ENCODE measurements around the gene RNF17. TPM values are rescaled to one million over a fixed set of nuclear protein-coding genes. Genes with fewer than 3 reads are reported as not detected.

The RNF17 gene
- not detected in 2 replicates for total RNA-seq
- 0.14 and 0.30 TPM in 2 replicates for polyA plus RNA-seq
- 0.12 and 0.14 TPM in 2 replicates for polyA plus RNA-seq (2011; cell fraction: cytosol; rRNA removed)
- 1.1 and 1.9 TPM in 2 replicates for polyA plus RNA-seq (2011; cell fraction: nucleus; rRNA removed)
- polyA plus RNA-seq (2012): not detected in 2 replicates
- 0.53 and 1.0 TPM in 2 replicates for polyA minus RNA-seq
- not detected for polyA minus RNA-seq (2011; cell fraction: cytosol; rRNA and poly(A)+ RNA removed)
- polyA minus RNA-seq (2011; cell fraction: nucleus; rRNA and poly(A)+ RNA removed): 0.87 and 1.6 TPM in 2 replicates
- Bru-seq, nascent RNA: percentile 16 among the genes with signal in this experiment
- BruChase-seq, experiment 1, labeled RNA remaining after a 6-hour chase: percentile 5 among the genes with signal in this experiment
- BruChase-seq, experiment 2, labeled RNA remaining after a 2-hour chase: percentile 8 among the genes with signal in this experiment
- long read RNA-seq: 0 reads

DNA sequence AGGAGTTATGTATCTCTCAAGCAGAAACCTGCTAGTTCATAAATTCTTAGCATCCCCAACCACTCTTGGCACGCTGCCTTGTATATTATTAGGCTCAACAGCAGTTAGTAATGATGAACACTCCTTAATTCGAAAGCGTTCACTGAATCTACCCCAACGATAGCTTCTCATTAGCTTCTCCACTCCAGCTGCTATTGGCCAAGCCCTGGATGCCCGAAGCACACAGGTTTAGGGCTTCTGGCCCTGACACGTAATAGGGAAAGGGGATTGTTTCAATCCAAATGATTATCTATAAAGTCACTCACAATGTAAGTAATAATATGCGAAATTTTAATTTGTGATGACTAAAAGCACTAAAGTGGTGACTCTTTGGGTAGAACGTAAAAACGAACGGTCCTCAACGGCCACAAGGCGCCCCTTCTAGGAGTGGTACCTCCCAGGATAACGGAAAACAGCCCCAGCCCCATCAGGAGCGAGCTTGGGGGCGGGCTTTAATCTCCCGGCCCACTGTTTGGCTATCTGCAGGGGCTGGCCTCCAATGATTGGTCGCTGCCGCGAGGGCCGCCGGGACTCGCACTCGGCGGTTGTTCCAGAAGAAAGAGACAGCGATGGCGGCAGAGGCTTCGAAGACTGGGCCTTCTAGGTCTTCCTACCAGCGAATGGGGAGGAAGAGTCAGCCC is at the start of gene RNF17:
RNF17 (plus strand) TSS at position 574 of the 680 bp plus-strand sequence; CDS start at position 609, 35 bp downstream.
- no peak within 1 kb of the TSS for H3K27ac ChIP-seq (ENCODE audit: insufficient read depth, low read depth, low read length)
- no peaks in the 10 kb centered on the region for H4K20me1 ChIP-seq (replicated peaks; ENCODE audit: control insufficient read depth, extremely low read depth, insufficient read depth, low read length)
- dilution Hi-C loops (cut with MboI; ENCODE audit: extremely low pct_ligation_motif_present, low sequenced_read_pairs) (no loop called here), intact Hi-C loops (cut with micrococcal nuclease) (no loop called here)
- no peak within 1 kb of the TSS for H2AFZ ChIP-seq (ENCODE audit: low read depth, low read length)
- no peak within 1 kb of the TSS for H3K4me3 ChIP-seq (replicated peaks in 1 of 3; ENCODE audit: insufficient read depth in 1 of 3, low read depth in 1 of 3, low read length in 3 of 3)
- no TSS peak for BruUV-seq (replicated peaks)
- CTCF ChIA-PET: no interaction called here
- H3K4me2 ChIP-seq (ENCODE audit: insufficient read depth, low read length): no peak within 1 kb of the TSS
- no peaks in the 10 kb centered on the region for H3K4me1 ChIP-seq (ENCODE audit: control insufficient read depth, extremely low read depth, insufficient read depth, low read length)
- no peaks in the 10 kb centered on the region for H3K79me2 ChIP-seq (ENCODE audit: control insufficient read depth, insufficient read depth, low read length)
- POLR2A ChIA-PET: no interaction called here
- TF ChIP-seq GATA2 (IDR thresholded peaks at IDR 0.05; ENCODE audit: insufficient read depth, insufficient read length, low read depth, low read length) (no peak), JUN (IDR thresholded peaks at IDR 0.05; ENCODE audit: borderline replicate concordance, insufficient read depth, insufficient read length, low read depth) (no peak), POLR2AphosphoS5 (IDR thresholded peaks at IDR 0.05; ENCODE audit: insufficient read depth, low read depth, low read length) (no peak), FOS (IDR thresholded peaks at IDR 0.05; ENCODE audit: borderline replicate concordance, insufficient read depth, low read length) (no peak), EZH2 (IDR thresholded peaks at IDR 0.05; ENCODE audit: borderline replicate concordance, low read depth, low read length, severe bottlenecking) (no peak), CTCF (IDR thresholded peaks at IDR 0.05; ENCODE audit: extremely low read depth in 1 of 2, insufficient read depth in 1 of 2, low read depth in 1 of 2, low read length in 2 of 2) (no peak), POLR2A (IDR thresholded peaks at IDR 0.05; ENCODE audit: low read depth, low read length) (no peak), MYC (IDR thresholded peaks at IDR 0.05; ENCODE audit: low read depth, low read length) (no peak)
- TF ChIP-seq, protein P1, sequence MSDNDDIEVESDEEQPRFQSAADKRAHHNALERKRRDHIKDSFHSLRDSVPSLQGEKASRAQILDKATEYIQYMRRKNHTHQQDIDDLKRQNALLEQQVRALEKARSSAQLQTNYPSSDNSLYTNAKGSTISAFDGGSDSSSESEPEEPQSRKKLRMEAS (IDR thresholded peaks at IDR 0.05; ENCODE audit: insufficient read depth, insufficient read length): no peak
- no peaks in the 10 kb centered on the region for H3K36me3 ChIP-seq (ENCODE audit: control insufficient read depth in 2 of 2, extremely low read depth in 1 of 2, insufficient read depth in 2 of 2, low read length in 2 of 2)
- H3K9me3 ChIP-seq (replicated peaks; ENCODE audit: control insufficient read depth, insufficient read depth, low read length): no peaks in the 10 kb centered on the region
- H3K9me1 ChIP-seq (replicated peaks; ENCODE audit: control insufficient read depth, extremely low read depth, insufficient read depth, low read length): no peaks in the 10 kb centered on the region
- DNase-seq (ENCODE audit: low read depth, low spot score): no peak
- FAIRE-seq: no peak
- H3K9ac ChIP-seq (replicated peaks; ENCODE audit: extremely low read depth, insufficient read depth, low read length): no peak within 1 kb of the TSS
- no peaks in the 10 kb centered on the region for H3K27me3 ChIP-seq (ENCODE audit: control insufficient read depth in 2 of 2, insufficient read depth in 2 of 2, low read length in 2 of 2)

Measured in endothelial cell of umbilical vein (primary cell).